ENCODE measurements around the gene NCK2. TPM values are rescaled to one million over a fixed set of nuclear protein-coding genes. Genes with fewer than 3 reads are reported as not detected.

NCK2 gene
- total RNA-seq, 1 donor from 2014 or later = 82.9 TPM

GRCh38 chr2:105801961-105802360 lies 57.2 kb downstream of the NCK2 start:
- H3K36me3 ChIP-seq (ENCODE audit: control insufficient read depth, insufficient read depth, low read length) = no peaks in the 10 kb centered on the region
- no peaks in the 10 kb centered on the region for H3K27me3 ChIP-seq (ENCODE audit: control insufficient read depth, insufficient read depth, low read length)
- no peak overlapping the region for H3K4me3 ChIP-seq (ENCODE audit: low read depth, low read length)
- TF ChIP-seq CTCF (IDR thresholded peaks at IDR 0.05; ENCODE audit: insufficient read depth, low read length, poor library complexity, severe bottlenecking) = no peak
- DNase-seq (ENCODE audit: low read depth) = no peak

- no peaks in the 10 kb centered on the region for H3K36me3 ChIP-seq (ENCODE audit: control insufficient read depth, insufficient read depth, low read length)
- no peak for DNase-seq (ENCODE audit: low read depth)
- TF ChIP-seq CTCF (IDR thresholded peaks at IDR 0.05; ENCODE audit: insufficient read depth, low read length, poor library complexity, severe bottlenecking) = no peak
- H3K27me3 ChIP-seq (ENCODE audit: control insufficient read depth, insufficient read depth, low read length) = no peaks in the 10 kb centered on the region
- no peak overlapping the region for H3K4me3 ChIP-seq (ENCODE audit: low read depth, low read length)
These were observed 57.9 kb downstream of the NCK2 start for GRCh38 chr2:105802587-105802986.

- no peak for DNase-seq (ENCODE audit: low read depth)
- no peak overlapping the region for H3K4me3 ChIP-seq (ENCODE audit: low read depth, low read length)
- no peak for TF ChIP-seq CTCF (IDR thresholded peaks at IDR 0.05; ENCODE audit: insufficient read depth, low read length, poor library complexity, severe bottlenecking)
These were observed 58.6 kb downstream of the NCK2 start for GRCh38 chr2:105803337-105803736.

GRCh38 chr2:105803773-105804172 lies 59.1 kb downstream of the NCK2 start:
- DNase-seq (ENCODE audit: low read depth) = no peak
- Histone ChIP-seq H3K4me3 (ENCODE audit: low read depth, low read length) (no peak overlapping the region), H3K27me3 (ENCODE audit: control insufficient read depth, insufficient read depth, low read length) (no peaks in the 10 kb centered on the region), H3K36me3 (ENCODE audit: control insufficient read depth, insufficient read depth, low read length) (no peaks in the 10 kb centered on the region)
- TF ChIP-seq CTCF (IDR thresholded peaks at IDR 0.05; ENCODE audit: insufficient read depth, low read length, poor library complexity, severe bottlenecking) = no peak

More at GRCh38 chr2:105803337-105803736, 58.6 kb downstream of the NCK2 start:
- Histone ChIP-seq H3K27me3 (ENCODE audit: control insufficient read depth, insufficient read depth, low read length) (no peaks in the 10 kb centered on the region), H3K36me3 (ENCODE audit: control insufficient read depth, insufficient read depth, low read length) (no peaks in the 10 kb centered on the region)

GRCh38 chr2:105804266-105804665 lies 59.6 kb downstream of the NCK2 start:
- H3K36me3 ChIP-seq (ENCODE audit: control insufficient read depth, insufficient read depth, low read length) = no peaks in the 10 kb centered on the region
- H3K4me3 ChIP-seq (ENCODE audit: low read depth, low read length) = no peak overlapping the region
- DNase-seq (ENCODE audit: low read depth) = no peak
- no peak for TF ChIP-seq CTCF (IDR thresholded peaks at IDR 0.05; ENCODE audit: insufficient read depth, low read length, poor library complexity, severe bottlenecking)
- no peaks in the 10 kb centered on the region for H3K27me3 ChIP-seq (ENCODE audit: control insufficient read depth, insufficient read depth, low read length)

GRCh38 chr2:105806996-105807395 lies 62.3 kb downstream of the NCK2 start:
- no peaks in the 10 kb centered on the region for H3K27me3 ChIP-seq (ENCODE audit: control insufficient read depth, insufficient read depth, low read length)
- no peaks in the 10 kb centered on the region for H3K36me3 ChIP-seq (ENCODE audit: control insufficient read depth, insufficient read depth, low read length)
- no peak overlapping the region for H3K4me3 ChIP-seq (ENCODE audit: low read depth, low read length)
- no peak for TF ChIP-seq CTCF (IDR thresholded peaks at IDR 0.05; ENCODE audit: insufficient read depth, low read length, poor library complexity, severe bottlenecking)
- DNase-seq (ENCODE audit: low read depth) = no peak
